DND-41 (cell line): ENCODE data around the gene ERCC5.
A peak's percentile ranks its signal among the peaks of the same experiment; 100 is the strongest.

ENCODE experiments used
- ATAC-seq: fragments of 200-7000 bp; cut with Tn5 transposase; 3 replicates; pipeline ENCODE4 v1.9.1; 2021; ENCODE audit warnings: low read depth; ENCODE audit not compliant: insufficient read depth
- DNase-seq: peaks from one replicate; pipeline ENCODE4 v3.0.0-alpha.2; 2020
- H2AFZ ChIP-seq: 2 replicates; pipeline ENCODE4 v1.6.0; 2012; ENCODE audit warnings: low read depth, low read length
- H3K27ac ChIP-seq: 2 replicates; pipeline ENCODE4 v1.5.1; 2012; ENCODE audit warnings: low read length, inconsistent platforms
- H3K27me3 ChIP-seq: fragments of 200-600 bp; sonication (generic); 2 replicates; pipeline ENCODE4 v1.6.0; 2012; ENCODE audit warnings: low read length, mild to moderate bottlenecking, inconsistent platforms; ENCODE audit not compliant: insufficient read depth, poor library complexity
- H3K36me3 ChIP-seq: 2 replicates; pipeline ENCODE4 v1.5.1; 2012; ENCODE audit warnings: low read length, inconsistent platforms; ENCODE audit not compliant: insufficient read depth
- H3K4me1 ChIP-seq: 2 replicates; pipeline ENCODE4 v1.5.1; 2012; ENCODE audit warnings: mild to moderate bottlenecking, low read length; ENCODE audit not compliant: insufficient read depth
- H3K4me2 ChIP-seq: 2 replicates; pipeline ENCODE4 v1.6.0; 2012; ENCODE audit warnings: mild to moderate bottlenecking, moderate library complexity, low read length, inconsistent platforms; ENCODE audit not compliant: insufficient read depth
- H3K4me3 ChIP-seq, 2 experiments: fragments of 200-600 bp in 1 of 2; shearing (Covaris generic) in 1 of 2; 2 replicates each; pipeline ENCODE4 v1.5.1; 2012 to 2016; ENCODE audit warnings: inconsistent platforms in 2 of 2, low read length in 2 of 2, mild to moderate bottlenecking in 2 of 2, low read depth in 1 of 2, moderate library complexity in 1 of 2
- H3K79me2 ChIP-seq: 2 replicates; pipeline ENCODE4 v1.6.0; 2012; ENCODE audit warnings: low read length, inconsistent platforms; ENCODE audit not compliant: insufficient read depth
- H3K9ac ChIP-seq: 2 replicates; pipeline ENCODE4 v1.6.0; 2012; ENCODE audit warnings: low read depth, mild to moderate bottlenecking, inconsistent platforms, low read length, moderate library complexity
- H3K9me3 ChIP-seq: 2 replicates; pipeline ENCODE4 v1.5.1; 2012; ENCODE audit warnings: low read length, moderate library complexity, mild to moderate bottlenecking, inconsistent platforms; ENCODE audit not compliant: insufficient read depth, severe bottlenecking
- H4K20me1 ChIP-seq: 2 replicates; pipeline ENCODE4 v1.6.0; 2012; ENCODE audit warnings: low read length; ENCODE audit not compliant: insufficient read depth
- EZH2 ChIP-seq: IDR thresholded peaks from 3 replicates; pipeline ENCODE4 v1.6.1; 2012; ENCODE audit warnings: borderline replicate concordance, low read depth, mild to moderate bottlenecking, moderate library complexity, low read length, inconsistent platforms; ENCODE audit not compliant: severe bottlenecking
- TF ChIP-seq, protein P1 (sequence below): IDR thresholded peaks from 2 replicates; pipeline ENCODE4 v1.5.1; 2012; ENCODE audit warnings: borderline replicate concordance, low read length, moderate library complexity, mild to moderate bottlenecking; ENCODE audit not compliant: poor library complexity, severe bottlenecking; ENCODE audit errors: extremely low read depth

ERCC5 gene

DNA sequence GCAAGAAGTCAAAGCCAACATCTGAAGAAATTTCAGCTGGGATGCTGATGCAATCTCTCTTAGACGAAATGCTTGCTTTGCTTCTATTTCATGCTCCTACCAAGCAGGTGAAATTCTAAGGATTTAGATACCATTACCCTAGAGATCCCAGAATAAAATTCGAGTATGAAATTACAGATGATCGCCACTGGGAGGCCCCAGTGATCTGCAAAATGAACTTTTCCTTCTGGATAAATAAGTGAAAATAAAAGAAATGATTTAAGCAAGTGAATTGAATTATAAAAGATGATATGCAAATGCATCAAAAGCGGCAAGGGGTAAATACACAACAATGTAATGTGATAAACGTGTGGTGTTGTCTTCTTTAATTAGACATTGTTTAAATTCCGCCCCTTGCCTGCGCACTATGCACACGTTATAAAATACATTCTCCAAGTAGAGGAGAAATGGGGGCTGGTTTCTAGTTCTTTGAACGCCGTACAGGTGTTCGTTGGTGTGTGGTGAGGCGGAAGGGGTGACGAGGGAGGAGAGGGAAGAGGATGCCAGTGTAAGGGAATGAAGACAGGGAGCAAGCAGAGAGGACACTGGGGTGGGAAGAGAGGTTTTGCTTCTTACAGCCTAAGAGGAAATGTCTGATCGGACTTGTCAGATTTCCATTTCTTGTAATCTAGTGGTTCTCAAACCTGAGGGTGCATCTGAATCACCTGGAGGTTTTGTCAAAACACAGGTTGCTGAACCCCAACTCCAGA, 58.0 kb downstream of the ERCC5 start:
- Histone ChIP-seq H3K4me3 (no peak overlapping the region), H3K4me2 (no peak overlapping the region), H3K36me3 (no peaks in the 10 kb centered on the region), H3K9ac (no peak overlapping the region), H3K27ac (no peak overlapping the region), H3K4me1 (no peaks in the 10 kb centered on the region), H3K9me3 (no peaks in the 10 kb centered on the region), H4K20me1 (no peaks in the 10 kb centered on the region), H3K79me2 (no peaks in the 10 kb centered on the region), H3K27me3 (peaks cover 26% of the 10 kb centered on the region), H2AFZ (no peak overlapping the region)
- no peak for TF ChIP-seq EZH2
- TF ChIP-seq, protein P1, sequence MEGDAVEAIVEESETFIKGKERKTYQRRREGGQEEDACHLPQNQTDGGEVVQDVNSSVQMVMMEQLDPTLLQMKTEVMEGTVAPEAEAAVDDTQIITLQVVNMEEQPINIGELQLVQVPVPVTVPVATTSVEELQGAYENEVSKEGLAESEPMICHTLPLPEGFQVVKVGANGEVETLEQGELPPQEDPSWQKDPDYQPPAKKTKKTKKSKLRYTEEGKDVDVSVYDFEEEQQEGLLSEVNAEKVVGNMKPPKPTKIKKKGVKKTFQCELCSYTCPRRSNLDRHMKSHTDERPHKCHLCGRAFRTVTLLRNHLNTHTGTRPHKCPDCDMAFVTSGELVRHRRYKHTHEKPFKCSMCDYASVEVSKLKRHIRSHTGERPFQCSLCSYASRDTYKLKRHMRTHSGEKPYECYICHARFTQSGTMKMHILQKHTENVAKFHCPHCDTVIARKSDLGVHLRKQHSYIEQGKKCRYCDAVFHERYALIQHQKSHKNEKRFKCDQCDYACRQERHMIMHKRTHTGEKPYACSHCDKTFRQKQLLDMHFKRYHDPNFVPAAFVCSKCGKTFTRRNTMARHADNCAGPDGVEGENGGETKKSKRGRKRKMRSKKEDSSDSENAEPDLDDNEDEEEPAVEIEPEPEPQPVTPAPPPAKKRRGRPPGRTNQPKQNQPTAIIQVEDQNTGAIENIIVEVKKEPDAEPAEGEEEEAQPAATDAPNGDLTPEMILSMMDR, result peak; percentile 57
- no peak for DNase-seq
- no peak for ATAC-seq

DNA sequence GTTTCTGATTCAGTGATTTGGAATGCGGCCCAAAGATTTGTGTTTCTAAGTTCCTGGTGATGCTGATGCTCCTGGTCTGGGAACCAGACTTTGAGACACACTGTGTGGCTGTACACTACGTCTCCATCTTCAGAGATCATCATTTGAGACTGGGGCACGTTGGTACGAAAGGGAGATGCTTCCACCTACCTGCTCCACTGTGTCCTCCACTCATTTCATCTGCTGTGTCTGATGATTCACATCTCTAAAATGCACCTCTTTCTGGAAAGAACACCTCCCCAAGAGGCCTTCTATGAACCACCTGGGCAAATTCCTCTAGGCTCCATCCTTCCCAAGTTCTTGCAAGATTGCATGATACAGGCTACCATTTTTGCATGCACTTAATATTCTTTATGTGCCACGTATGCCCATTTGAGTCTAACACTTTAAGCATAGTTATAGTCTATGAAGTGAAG, 58.6 kb downstream of the ERCC5 start:
- Histone ChIP-seq H3K27ac (no peak overlapping the region), H3K4me1 (no peaks in the 10 kb centered on the region), H2AFZ (no peak overlapping the region), H3K79me2 (no peaks in the 10 kb centered on the region), H3K9me3 (no peaks in the 10 kb centered on the region), H3K36me3 (no peaks in the 10 kb centered on the region), H4K20me1 (no peaks in the 10 kb centered on the region), H3K27me3 (peaks cover 24% of the 10 kb centered on the region), H3K4me3 (no peak overlapping the region), H3K4me2 (no peak overlapping the region), H3K9ac (no peak overlapping the region)
- no peak for DNase-seq
- no peak for TF ChIP-seq EZH2
- TF ChIP-seq, protein P1, result no peak
- ATAC-seq, result no peak

DNA sequence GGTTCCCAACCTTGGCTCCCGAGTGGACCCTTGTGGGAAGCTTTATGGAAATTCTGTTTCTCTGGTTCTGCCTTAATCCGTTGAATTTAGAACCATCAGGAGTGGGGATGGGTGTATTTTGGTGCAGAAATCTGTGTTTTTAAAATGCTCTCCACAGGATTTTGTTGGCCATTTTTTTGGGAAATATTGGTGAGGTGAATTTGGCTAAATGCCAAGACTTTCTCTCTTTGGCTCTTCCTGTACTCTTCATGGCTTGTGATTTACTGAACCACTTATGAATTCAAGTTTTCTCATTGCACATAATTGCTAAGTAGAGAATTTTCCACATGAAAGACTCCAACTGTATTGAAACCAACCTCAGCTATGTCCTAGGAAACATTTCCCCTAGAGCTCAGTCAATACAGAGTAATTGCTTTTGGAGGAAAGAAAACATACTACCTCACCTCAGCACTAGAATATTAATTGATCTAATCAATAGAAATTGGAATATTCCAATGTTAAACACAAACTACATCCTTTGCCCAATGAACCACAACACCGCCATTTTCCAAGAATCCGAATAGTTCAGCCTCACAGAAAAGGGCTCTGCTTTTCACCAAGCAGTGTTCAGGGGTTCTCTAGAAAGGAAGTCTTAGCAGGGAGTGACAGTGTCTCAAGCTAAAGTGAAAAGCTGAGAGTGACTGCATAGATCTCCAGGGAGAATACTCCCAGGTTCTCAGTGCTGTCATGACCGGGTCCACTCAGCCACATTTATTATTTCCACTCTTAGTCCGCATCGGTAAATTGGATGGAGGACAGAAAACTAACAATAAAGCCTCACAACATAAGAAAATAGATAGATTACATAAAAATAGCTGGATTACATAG, 60.3 kb downstream of the ERCC5 start:
- ATAC-seq (no peak), DNase-seq (no peak)
- Histone ChIP-seq H3K36me3 (no peaks in the 10 kb centered on the region), H3K27ac (no peak overlapping the region), H3K9me3 (no peaks in the 10 kb centered on the region), H2AFZ (no peak overlapping the region), H3K4me3 (no peak overlapping the region), H3K9ac (no peak overlapping the region), H3K27me3 (peaks cover 14% of the 10 kb centered on the region), H4K20me1 (no peaks in the 10 kb centered on the region), H3K4me1 (no peaks in the 10 kb centered on the region), H3K79me2 (no peaks in the 10 kb centered on the region), H3K4me2 (no peak overlapping the region)
- TF ChIP-seq EZH2, result no peak
- TF ChIP-seq, protein P1, result no peak
